K562 treated with DMSO at 1 percent for 12 hours (cell line): ENCODE measurements around the gene JADE3. TPM values are rescaled to one million over a fixed set of nuclear protein-coding genes. Genes with fewer than 3 reads are reported as not detected.

Experiments
- total RNA-seq: library from RNA; unstranded; fragments of 300-600 nt; gene quantifications from 2 replicates; pipeline ENCODE4 v1.2.3, GENCODE V29; 2022; ENCODE audit not compliant: insufficient read depth

The JADE3 gene
- total RNA-seq = 1.4 and 6.8 TPM in 2 replicates

DNA sequence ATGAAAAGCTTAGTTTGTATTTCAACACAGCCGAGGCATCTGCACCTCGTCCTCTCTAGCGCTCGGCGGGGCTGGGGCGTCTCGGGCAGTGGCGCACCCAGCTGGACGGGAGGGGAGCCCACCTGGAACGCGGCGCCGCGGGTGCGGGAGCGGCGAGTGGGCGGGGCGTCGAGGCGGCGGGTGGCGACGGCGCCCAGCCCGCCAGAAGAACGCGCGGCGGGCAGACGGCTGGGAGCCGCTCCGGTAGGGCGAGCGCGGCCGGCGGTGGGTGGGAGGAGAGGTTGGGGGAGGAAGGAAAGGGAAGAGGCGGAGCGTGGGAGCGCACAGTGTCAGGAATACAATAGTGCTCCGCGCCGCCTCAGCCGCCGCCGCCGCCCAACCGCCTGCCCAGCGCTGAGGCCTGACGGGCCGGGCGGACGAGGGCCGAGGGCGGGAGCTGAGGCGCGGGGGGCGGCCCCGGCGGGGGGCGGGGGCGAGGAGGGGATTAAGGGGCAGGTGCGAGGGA is at the start of gene JADE3:
Gene JADE3 (plus strand): TSS at position 324 of the 505 bp plus-strand sequence. CDS start 72,474 bp downstream, outside the sequence.

DNA sequence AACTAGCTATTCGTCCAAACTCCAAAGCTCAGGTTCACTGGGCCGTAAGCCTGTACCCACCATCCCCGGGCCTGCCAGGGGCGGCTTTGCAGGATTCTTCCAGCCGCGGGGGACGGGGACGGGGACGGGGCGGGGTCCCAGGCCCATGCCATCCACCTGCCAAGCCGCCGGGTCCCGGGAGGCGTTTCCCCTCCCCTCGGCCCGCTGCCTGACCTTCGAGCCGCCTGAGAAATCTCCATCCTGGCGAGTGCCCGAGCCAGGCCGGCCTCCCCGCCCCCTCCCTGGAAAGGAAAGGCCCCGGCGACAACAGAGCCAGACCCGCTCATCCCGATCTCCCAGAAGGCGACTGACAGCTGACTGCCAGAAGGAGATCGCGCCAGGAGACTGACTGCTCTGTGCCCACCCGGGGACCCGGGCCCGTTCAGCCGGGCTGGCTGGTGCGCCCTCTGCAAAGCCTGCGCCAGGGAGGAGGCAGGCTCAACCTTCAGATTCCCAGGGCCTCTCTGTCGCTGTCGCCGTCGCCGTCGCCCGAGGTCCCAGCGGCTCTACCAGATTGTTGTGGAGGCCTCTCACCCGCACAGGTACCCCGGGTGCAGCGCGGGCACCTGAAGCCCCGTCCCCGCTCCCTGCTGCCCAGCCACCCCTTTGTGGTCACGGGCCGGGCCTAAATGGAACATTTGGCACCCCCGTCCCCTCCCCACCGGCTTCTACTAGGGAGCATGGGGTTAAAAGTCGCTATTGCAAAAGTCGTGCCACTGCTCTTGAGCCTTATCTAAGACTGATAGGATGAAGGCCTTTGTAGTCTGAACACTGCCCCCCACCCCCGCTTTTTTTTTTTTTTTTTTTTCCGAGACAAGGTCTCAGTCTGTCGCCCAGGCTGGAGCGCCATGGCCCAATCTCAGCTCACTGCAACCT is 166.2 kb downstream of the JADE3 start, which contains the start of gene RGN:
Gene RGN (plus strand): TSS at position 315 of the 915 bp plus-strand sequence. CDS start 2,702 bp downstream, outside the sequence.

Other genes starting within 250 kb of the JADE3 start
- not detected in 2 replicates for gene SLC9A7, start 153.3 kb upstream of the JADE3 start, total RNA-seq
- gene RP2, start 75.4 kb upstream of the JADE3 start, total RNA-seq = 2.3 and 8.2 TPM in 2 replicates
- gene RGN, start 166.0 kb downstream of the JADE3 start, total RNA-seq = not detected in 2 replicates
- 170 and 286 TPM in 2 replicates for gene NDUFB11, start 232.3 kb downstream of the JADE3 start, total RNA-seq
- gene RBM10, start 232.8 kb downstream of the JADE3 start, total RNA-seq = 37.1 and 56.9 TPM in 2 replicates